ENCODE data around the gene SERPING1.

GRCh38 chr11:57637626-57638004, 40.1 kb downstream of the SERPING1 start:
- TF ChIP-seq CTCF (IDR thresholded peaks at IDR 0.05): no peak
- TF ChIP-seq EZH2 (IDR thresholded peaks at IDR 0.05; ENCODE audit: borderline replicate concordance, insufficient read depth, low read depth, low read length, poor library complexity, severe bottlenecking): no peak
